ENCODE measurements around the gene TEAD2. TPM values are rescaled to one million over a fixed set of nuclear protein-coding genes. Genes with fewer than 3 reads are reported as not detected.

The TEAD2 gene
- total RNA-seq, 1 donor, result 41.3 TPM

DNA sequence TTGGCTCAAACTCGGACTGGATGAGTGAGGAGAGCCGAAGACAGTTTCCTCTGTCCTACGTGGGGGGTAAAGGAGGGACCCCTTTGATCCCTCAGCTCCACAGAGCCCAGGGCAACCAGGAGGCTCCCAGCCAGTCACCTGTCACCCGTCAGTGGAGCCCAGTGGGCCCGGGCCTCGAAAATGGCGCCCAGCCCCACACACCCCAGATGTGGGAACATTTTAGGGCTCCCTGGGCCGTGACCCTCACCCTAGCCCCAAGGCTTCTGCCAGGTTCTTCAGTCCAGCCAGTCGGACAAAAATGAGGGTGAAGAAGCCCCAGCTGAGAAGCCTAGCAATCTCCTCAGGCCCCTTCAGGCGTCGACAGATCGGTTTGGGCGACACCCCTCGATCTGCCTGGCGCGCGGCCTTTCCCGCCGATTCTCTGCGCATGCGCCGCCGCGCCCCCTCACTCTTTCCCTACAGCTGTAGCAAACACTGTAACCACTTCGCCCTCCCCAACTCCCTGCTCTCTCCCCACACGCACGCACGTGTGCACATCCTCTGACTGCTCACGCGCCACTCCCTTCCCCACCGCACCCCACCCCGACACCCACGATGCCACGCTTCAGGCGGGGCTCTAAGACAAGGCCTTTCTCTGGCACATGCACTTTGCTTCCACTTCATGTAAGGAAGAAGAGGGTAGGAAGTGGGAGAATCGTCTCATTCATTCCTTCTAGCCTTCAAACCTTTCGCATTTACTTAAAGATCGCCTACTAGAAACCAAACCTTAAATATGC lies 37.2 kb downstream of the TEAD2 start, which contains the start of gene SLC6A16:
TSS of gene SLC6A16 (minus strand) at position 391 of the 776 bp plus-strand sequence. CDS start 13,844 bp downstream, outside the sequence.
- Histone ChIP-seq H2AFZ (ENCODE audit: low read length) (no peak within 1 kb of the TSS), H3K9me3 (ENCODE audit: low read depth, low read length) (no peaks in the 10 kb centered on the region)
- TF ChIP-seq, protein P1, sequence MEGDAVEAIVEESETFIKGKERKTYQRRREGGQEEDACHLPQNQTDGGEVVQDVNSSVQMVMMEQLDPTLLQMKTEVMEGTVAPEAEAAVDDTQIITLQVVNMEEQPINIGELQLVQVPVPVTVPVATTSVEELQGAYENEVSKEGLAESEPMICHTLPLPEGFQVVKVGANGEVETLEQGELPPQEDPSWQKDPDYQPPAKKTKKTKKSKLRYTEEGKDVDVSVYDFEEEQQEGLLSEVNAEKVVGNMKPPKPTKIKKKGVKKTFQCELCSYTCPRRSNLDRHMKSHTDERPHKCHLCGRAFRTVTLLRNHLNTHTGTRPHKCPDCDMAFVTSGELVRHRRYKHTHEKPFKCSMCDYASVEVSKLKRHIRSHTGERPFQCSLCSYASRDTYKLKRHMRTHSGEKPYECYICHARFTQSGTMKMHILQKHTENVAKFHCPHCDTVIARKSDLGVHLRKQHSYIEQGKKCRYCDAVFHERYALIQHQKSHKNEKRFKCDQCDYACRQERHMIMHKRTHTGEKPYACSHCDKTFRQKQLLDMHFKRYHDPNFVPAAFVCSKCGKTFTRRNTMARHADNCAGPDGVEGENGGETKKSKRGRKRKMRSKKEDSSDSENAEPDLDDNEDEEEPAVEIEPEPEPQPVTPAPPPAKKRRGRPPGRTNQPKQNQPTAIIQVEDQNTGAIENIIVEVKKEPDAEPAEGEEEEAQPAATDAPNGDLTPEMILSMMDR (IDR thresholded peaks at IDR 0.05; ENCODE audit: extremely low read depth, low read depth, low read length), result no peak

DNA sequence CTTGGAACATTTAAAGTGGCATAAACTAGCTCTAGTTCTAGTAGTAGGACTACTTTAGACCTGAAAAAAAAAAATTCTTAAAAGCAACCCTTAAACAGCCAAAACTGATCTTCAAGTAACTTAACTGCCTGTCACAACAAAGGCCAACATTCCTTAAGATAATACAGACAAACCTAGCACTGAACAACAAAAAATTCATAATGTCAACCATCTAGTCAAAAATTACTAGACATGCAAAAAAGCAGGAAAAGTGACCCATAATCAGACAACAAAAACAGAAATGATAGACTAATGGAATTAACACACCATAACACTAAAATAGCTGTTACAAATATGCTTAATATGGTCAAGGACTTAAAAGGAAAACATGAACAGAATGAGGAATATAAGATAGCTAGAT lies 43.9 kb downstream of the TEAD2 start:
- no peaks in the 10 kb centered on the region for H3K36me3 ChIP-seq (ENCODE audit: insufficient read depth, low read length)
- H3K27ac ChIP-seq (ENCODE audit: low read depth, low read length), result no peak overlapping the region
- no peaks in the 10 kb centered on the region for H3K9me3 ChIP-seq (ENCODE audit: low read depth, low read length)
- peak; percentile 21 for DNase-seq (ENCODE audit: insufficient read length, low spot score, missing footprints)
- no peak overlapping the region for H3K4me2 ChIP-seq (ENCODE audit: insufficient read depth, low read length)
- H3K4me1 ChIP-seq (ENCODE audit: insufficient read depth, low read length), result no peaks in the 10 kb centered on the region
- H3K27me3 ChIP-seq (ENCODE audit: insufficient read depth, low read length), result no peaks in the 10 kb centered on the region
- TF ChIP-seq, protein P1 (IDR thresholded peaks at IDR 0.05; ENCODE audit: extremely low read depth, low read depth, low read length), result no peak
- H3K4me3 ChIP-seq (ENCODE audit: insufficient read depth, low read length), result no peak overlapping the region
- no peaks in the 10 kb centered on the region for H3K79me2 ChIP-seq (ENCODE audit: insufficient read depth, low read length)
- H4K20me1 ChIP-seq (ENCODE audit: insufficient read depth, low read length), result no peaks in the 10 kb centered on the region
- H2AFZ ChIP-seq (ENCODE audit: low read length), result no peak overlapping the region

More for the DNA sequence above, 37.2 kb downstream of the TEAD2 start, which contains the start of gene SLC6A16:
- Histone ChIP-seq H3K4me3 (ENCODE audit: insufficient read depth, low read length) (no peak within 1 kb of the TSS), H3K4me1 (ENCODE audit: insufficient read depth, low read length) (no peaks in the 10 kb centered on the region), H3K36me3 (ENCODE audit: insufficient read depth, low read length) (no peaks in the 10 kb centered on the region), H3K27ac (ENCODE audit: low read depth, low read length) (no peak within 1 kb of the TSS), H3K27me3 (ENCODE audit: insufficient read depth, low read length) (no peaks in the 10 kb centered on the region), H3K79me2 (ENCODE audit: insufficient read depth, low read length) (no peaks in the 10 kb centered on the region), H3K4me2 (ENCODE audit: insufficient read depth, low read length) (no peak within 1 kb of the TSS), H4K20me1 (ENCODE audit: insufficient read depth, low read length) (no peaks in the 10 kb centered on the region)
- DNase-seq (ENCODE audit: insufficient read length, low spot score, missing footprints), result peak; percentile 37

DNA sequence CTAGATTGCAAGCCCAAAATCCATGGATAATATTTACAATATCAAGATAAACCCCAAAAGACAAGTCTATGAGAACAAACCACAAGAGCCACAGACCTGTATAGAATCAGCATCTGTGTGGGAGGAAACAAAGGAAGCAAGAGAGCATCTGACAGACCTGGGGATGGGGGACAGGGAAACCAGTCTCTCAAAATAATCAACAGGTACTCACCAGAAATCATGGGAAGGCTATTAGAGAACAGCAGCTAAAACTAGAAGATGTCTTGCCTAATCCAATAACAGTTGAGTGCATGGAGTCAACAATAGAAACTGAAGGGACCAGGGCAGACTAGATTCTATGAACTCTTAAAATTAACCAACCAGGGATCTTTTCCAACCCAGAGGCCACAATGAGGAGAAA lies 45.9 kb downstream of the TEAD2 start:
- H3K27me3 ChIP-seq (ENCODE audit: insufficient read depth, low read length), result no peaks in the 10 kb centered on the region
- H3K4me1 ChIP-seq (ENCODE audit: insufficient read depth, low read length), result no peaks in the 10 kb centered on the region
- no peaks in the 10 kb centered on the region for H3K79me2 ChIP-seq (ENCODE audit: insufficient read depth, low read length)
- no peaks in the 10 kb centered on the region for H4K20me1 ChIP-seq (ENCODE audit: insufficient read depth, low read length)
- TF ChIP-seq, protein P1 (IDR thresholded peaks at IDR 0.05; ENCODE audit: extremely low read depth, low read depth, low read length), result no peak
- no peak overlapping the region for H3K4me2 ChIP-seq (ENCODE audit: insufficient read depth, low read length)
- no peak overlapping the region for H3K27ac ChIP-seq (ENCODE audit: low read depth, low read length)
- no peak for DNase-seq (ENCODE audit: insufficient read length, low spot score, missing footprints)
- H3K4me3 ChIP-seq (ENCODE audit: insufficient read depth, low read length), result no peak overlapping the region
- H2AFZ ChIP-seq (ENCODE audit: low read length), result no peak overlapping the region
- no peaks in the 10 kb centered on the region for H3K9me3 ChIP-seq (ENCODE audit: low read depth, low read length)
- H3K36me3 ChIP-seq (ENCODE audit: insufficient read depth, low read length), result no peaks in the 10 kb centered on the region

DNA sequence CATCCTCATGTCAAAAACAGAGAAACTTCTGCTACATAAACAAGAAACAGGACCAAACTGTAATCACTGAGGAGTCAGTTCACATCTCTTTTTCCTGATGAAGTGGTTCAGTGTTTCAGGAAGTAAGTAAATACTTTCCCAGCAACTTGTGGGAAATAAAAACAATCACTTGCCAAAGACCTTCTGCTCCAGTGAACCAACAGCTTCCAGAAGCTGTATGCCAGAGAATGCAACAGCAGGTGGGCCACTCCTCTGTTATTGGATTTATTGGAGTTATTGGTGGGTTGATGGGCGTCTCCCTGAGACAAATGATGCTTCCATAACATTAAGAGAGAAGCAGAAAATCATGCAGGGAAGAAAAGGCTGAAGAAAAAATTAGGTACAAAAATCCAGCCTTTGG lies 47.1 kb downstream of the TEAD2 start:
- no peaks in the 10 kb centered on the region for H4K20me1 ChIP-seq (ENCODE audit: insufficient read depth, low read length)
- no peaks in the 10 kb centered on the region for H3K9me3 ChIP-seq (ENCODE audit: low read depth, low read length)
- H3K27me3 ChIP-seq (ENCODE audit: insufficient read depth, low read length), result no peaks in the 10 kb centered on the region

More for the DNA sequence above, 47.1 kb downstream of the TEAD2 start:
- Histone ChIP-seq H3K4me2 (ENCODE audit: insufficient read depth, low read length) (no peak overlapping the region), H3K79me2 (ENCODE audit: insufficient read depth, low read length) (no peaks in the 10 kb centered on the region), H2AFZ (ENCODE audit: low read length) (no peak overlapping the region), H3K27ac (ENCODE audit: low read depth, low read length) (no peak overlapping the region), H3K4me3 (ENCODE audit: insufficient read depth, low read length) (no peak overlapping the region), H3K4me1 (ENCODE audit: insufficient read depth, low read length) (no peaks in the 10 kb centered on the region), H3K36me3 (ENCODE audit: insufficient read depth, low read length) (no peaks in the 10 kb centered on the region)
- DNase-seq (ENCODE audit: insufficient read length, low spot score, missing footprints), result no peak
- TF ChIP-seq, protein P1 (IDR thresholded peaks at IDR 0.05; ENCODE audit: extremely low read depth, low read depth, low read length), result no peak

All from osteoblast (primary cell).